Measurements from ENCODE around the gene INPP4B.
A peak's percentile ranks its signal among the peaks of the same experiment; 100 is the strongest.
"Not testable (repeated sequence)": the region's sequence is repeated elsewhere in the genome, so short reads cannot be mapped to it uniquely, and the experiment has no call there.

The INPP4B gene

DNA sequence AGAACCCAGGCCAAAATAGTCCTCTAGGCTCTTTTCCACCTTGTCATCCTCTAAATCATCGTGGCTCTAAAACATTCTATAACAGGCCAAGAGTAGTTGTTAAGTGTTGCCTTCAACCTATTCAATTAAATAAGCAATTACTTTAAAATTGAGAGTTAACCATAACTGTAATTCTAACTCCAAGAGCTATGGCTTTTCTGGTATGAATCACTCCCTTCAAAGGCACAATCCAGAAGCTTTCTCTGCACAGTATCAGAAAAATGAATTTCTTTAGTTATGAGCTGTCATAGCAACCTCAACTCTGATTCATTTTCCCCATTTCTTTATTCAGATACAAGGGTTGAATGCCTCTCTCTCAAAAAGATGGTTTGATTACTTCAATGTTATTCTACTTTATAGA is 21.7 kb downstream of the INPP4B start:
- DNase-seq, result no peak

DNA sequence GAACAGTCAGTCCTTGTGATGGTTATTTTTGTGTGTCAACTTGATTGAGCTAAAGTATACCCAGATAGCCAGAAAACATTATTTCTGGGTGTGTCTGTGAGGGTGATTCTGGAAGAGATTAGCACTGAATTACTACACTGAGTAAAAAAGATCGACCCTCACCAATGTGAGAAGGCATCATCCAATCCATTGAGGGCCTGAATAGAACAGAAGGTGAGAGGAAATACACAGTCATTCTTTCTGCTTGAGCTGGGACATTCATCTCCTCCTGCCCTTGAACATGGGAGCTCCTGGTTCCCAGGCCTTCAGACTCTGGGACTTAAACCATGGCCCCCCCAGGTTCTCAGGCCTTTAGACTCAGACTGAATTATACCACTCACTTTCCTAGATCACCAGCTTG is 22.3 kb downstream of the INPP4B start:
- DNase-seq, result no peak

GRCh38 chr4:142818476-142818875 is 27.6 kb downstream of the INPP4B start:
- DNase-seq, result no peak

DNA sequence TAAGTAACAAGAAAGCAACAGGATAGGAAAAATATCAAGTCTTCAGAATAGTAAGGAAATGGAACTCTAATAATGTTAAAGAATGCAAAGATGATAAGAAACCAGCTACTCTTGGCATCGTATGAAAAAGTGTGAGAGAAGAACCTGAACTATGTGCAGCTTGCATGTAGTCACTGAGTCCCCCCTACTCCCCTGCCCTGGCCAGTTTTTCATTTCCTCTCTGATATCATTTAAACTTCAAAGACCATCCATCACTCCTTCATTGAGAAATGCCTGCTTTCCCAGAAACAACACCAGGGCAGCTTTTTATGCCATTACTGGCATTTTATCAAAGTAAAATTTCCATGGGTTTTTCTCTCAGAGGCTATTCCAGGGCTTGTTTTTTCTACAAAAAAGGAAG is 28.1 kb downstream of the INPP4B start:
- no peak for DNase-seq

- peak; percentile 36 to 59 for DNase-seq
Observed at GRCh38 chr4:142817442-142817841, 28.7 kb downstream of the INPP4B start.

DNA sequence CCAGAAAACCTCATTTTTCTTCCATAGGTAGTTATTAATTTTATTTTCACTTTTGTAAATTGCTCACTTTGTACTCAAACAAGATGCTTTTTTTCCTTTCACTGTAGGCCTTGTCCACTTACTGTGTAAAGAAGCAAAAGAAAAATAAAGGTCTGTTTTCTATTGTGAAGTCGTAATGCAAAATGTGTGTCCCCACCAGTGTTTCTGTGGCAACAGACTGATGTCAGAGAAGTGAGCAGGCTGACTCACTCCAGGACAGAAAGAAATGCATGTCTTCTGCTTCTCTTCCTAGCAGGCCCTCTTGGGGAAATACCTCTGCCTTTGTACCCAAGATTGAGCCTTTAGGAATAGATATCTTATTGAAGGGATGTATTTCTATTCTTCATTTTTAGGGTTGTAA is 30.3 kb downstream of the INPP4B start:
- peak in 1 of 2 experiments; percentile 41 for DNase-seq

DNA sequence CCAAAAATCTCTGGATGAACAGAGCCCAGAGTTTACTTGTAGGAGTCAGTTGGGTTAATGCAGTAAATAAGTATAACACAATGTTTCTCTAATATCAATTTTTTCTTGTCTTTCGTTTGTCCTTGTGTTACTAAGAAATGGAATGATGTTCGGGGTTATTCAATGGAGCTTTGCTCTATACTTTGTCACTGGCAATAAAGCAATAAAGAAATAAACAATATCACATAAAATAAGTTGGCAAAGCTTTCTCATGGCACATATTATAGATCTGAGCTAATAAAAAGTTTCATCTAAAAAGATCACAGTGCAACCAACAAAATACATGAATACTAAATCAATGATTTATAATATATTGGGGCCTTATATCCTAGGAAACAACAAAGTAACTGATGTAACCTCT is 32.7 kb downstream of the INPP4B start:
- no peak for DNase-seq

DNA sequence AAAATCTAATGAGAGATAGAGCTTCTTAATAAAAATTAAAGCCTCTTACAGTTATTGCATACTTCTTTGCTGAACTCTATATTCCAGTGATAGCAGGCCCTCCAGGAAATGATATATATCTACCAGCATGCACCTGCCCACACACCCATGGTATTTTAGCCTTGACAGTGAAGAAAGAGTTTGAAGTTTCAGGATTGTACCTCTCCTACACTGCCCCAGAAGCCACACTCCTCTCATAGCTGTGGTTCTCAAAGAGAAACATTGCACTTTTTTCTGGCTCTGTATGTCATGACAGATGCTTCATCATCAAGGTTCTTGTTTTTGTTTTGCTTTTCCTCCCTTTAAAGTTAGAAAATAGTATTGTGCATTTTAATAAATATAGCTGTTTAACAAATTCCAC is 34.0 kb downstream of the INPP4B start:
- DNase-seq, result no peak

DNA sequence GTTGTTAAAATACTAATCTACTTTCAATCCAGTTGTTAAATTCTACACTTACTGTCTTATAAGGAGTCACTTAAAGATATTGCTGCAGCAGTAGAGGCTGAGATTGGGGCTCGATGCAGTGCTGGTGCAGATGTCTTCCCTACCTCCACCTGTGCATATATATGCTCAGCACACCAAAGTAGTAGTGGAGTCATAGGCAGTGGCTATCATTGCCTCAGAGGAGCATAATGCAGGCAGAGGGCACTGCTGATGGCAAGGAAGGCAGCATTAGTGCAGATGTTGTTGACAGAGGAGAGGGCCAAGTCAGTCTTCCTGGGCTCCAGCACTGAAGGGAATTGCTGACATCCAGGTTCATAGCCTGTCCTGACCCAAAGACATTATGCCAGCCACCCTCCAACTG is 35.1 kb downstream of the INPP4B start:
- no peak for DNase-seq

GRCh38 chr4:142809559-142809958 is 36.5 kb downstream of the INPP4B start:
- no peak for DNase-seq

- DNase-seq, result not testable (repeated sequence)
Observed at GRCh38 chr4:142803879-142804278, 42.2 kb downstream of the INPP4B start.

DNA sequence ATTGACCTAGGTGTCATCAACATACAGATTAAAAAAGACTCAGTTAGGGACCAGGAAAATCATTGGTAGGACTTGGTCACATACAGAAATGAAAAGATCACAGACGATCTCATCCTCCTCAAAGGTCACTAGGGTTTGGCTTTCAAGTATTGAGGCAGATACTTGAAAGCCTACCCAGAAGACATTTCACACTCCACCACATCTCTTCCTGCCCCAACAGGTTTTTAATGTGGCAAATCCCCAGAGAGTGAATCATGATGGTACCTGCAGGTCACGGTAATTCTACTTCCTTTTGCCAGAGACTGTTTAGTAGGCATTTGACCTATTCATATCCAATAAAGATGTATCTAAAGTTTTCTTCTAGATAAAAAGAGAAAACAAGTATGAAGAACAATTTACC is 44.1 kb downstream of the INPP4B start:
- no peak for DNase-seq

DNA sequence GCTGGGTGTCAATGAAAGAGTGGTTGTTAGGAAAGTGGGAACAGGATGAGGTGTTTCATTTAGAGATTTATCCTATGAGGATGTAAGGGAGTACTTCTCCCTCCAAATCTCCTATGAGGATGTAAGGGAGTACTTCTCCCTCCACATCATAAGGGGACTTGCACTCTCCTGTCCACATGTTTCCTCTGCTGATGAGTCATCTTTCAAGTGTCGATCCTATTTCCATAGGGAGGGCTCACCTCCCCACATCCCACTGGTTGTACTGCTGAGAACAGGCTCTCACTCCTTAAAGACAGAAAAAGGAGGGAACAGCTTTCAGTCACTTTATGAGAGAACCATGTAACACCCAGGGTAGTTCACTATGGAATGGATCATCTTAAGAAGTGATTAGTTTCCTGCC is 65.0 kb downstream of the INPP4B start:
- DNase-seq, result no peak

DNA sequence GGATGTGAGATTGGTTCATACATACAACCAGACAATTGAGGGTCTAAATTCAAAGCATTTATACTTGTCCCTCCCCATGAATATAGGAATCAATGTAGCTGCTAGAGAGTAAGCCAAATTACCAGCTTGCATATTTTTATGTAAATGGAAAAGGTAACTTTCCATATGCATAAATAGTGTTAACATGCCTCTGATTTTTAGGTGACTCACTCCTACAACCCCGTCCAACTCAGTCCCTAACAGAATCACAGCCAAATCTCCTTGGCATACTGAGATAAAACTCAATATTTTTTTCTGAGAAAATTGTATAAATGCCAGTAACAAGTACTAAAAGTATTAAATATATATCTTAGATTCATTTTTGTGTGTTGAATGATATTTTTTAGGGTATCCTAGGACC is 67.2 kb downstream of the INPP4B start:
- no peak for DNase-seq

DNA sequence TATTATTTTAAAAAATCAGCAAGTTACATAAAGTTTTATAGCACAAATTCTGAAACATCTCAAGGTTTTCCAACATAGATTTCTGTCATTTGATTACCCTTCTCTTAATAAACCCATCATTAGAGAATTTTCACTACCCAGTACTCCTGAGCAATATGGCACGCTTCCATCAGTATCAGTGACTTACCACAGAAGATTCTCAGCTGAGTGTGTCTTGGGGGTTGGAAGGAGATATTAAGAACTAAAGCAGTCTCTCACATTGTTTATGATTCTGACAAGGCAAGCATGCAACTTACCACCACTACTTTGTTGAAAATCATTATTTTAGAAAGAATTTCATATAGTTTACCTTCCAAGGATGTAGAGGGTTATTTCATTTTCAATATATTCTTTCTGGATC is 67.7 kb downstream of the INPP4B start:
- no peak for DNase-seq

- DNase-seq, result no peak
Observed at GRCh38 chr4:142777045-142777743, 68.9 kb downstream of the INPP4B start.

DNA sequence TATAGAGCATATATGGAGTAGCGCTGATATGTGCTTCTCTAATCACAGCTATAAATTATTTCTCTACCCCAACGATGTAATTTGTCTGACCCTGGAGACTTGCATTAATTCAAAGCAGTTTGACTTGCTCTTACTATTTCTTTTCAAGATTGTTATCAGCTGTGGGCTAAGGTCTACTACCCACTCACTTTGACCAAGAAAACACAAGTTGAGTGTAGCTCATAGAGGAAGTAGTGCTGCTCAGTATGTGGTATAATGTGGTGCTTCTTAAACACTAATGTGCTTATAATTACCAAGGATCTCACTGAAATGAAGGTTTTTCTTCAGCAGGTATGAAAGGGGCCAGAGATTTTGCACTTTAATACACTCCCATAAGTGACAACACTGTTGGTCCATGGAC is 70.1 kb downstream of the INPP4B start:
- no peak for DNase-seq

DNA sequence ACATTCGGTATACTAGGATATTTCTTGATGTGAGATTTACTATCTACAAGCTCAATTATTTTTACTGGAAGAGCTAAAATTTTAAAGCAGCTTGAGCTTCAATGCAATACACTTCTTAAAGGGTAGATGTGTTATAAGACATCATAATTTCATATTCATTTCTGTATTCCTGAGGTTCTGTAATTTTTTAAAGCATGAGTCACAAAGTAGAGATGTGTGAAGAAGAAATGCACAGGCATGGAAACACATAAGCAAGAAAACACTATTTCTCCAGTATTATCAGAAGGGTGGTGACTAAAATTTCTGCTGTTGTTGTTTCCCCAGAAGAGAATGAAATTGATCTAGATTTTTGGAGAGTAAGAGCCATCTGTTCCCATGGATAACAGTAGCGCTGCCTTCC is 72.6 kb downstream of the INPP4B start:
- DNase-seq, result no peak

GRCh38 chr4:142762280-142762679 is 83.8 kb downstream of the INPP4B start:
- no peak for DNase-seq

DNA sequence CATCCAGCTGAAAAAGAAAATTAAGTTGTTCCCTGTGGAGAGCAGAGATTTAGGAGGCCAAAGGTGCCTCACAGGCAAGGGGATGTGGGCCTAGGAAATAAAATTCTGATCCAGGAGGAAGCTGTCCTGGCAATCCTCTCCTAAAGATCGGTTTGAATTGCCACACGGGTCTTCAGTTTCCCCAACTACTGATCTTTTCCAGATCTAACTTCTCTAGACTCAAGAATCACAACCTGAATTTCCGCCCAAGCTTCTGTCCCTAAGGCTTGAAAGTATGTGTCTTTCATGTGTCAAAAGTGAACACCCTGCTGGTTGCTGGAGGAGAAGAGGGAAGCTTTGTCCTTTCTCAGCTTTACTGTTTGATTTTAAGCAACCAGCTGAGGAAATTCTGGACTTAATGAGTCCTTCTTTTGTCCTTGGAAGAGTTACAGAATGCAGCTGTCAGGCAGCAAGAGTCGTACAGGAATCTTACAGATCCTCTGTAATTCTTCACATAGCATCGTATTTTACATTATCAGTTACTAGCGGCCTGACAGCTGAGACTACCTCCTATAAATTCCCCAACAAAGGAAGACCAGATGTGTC is 93.8 kb downstream of the INPP4B start:
- no peak for DNase-seq

DNA sequence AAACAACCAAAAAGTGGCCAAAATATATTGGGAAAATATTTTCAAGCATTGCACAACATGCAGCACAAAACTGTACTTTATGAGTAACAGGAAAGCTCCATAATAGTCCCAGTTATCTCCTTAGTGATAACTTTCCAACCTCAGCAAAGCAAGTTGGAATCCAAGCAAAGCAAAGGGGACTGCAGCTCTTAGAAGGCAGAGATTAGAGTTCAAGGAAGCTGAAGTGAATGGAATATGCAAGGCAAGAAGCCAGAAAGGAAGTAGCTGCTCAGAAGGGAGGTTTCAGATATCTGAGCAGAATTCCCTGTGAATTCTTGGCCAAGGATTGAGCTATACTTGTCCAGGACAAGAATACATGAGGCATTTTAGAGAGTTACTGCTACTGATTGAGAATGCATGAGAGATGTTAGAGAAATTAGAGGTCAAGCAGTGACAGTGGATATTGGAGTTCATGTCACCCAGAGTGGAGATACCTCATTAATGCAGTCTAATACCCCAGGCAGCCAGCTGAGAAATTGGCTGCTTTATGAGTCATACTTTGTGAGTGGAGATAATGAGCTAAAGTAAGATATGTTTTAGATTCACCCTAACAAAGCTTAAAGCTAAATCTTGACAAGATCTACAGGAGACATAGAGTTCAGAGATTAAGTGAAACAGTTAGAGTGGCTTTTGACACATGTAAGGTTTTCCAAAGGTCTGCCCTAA is 102.8 kb downstream of the INPP4B start:
- no peak for DNase-seq

- no peak for DNase-seq
Observed at GRCh38 chr4:142741995-142742394, 104.1 kb downstream of the INPP4B start.

DNA sequence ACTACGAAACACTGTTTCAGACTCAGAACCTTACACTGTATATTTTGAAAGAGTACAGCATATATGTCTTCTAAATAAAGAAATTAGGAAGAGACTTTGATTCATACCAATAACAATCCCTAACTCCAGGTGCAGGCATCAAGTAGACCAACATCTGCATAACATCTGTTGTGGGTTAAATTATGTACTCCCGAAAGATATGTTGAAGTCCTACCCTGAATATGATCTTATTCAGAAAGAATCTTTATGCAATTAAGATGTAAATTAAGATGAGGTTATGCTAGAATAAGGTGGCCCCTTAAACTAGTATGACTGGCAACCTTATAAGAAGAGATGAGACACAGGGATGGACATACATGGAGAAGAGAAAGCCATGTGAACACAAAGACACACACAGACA is 117.9 kb downstream of the INPP4B start:
- no peak for DNase-seq

GRCh38 chr4:142727149-142727548 is 119.0 kb downstream of the INPP4B start:
- DNase-seq, result no peak

GRCh38 chr4:142725886-142726285 is 120.2 kb downstream of the INPP4B start:
- no peak for DNase-seq
